ENCODE results near the gene ULK1. TPM values are rescaled to one million over a fixed set of nuclear protein-coding genes. Genes with fewer than 3 reads are reported as not detected.
A peak's percentile ranks its signal among the peaks of the same experiment; 100 is the strongest.

ULK1 gene
- total RNA-seq, 4 donors from 2014 or later, result 9.1 to 55.0 (median 19.5) TPM

GRCh38 chr12:131940141-131940547 is 45.7 kb downstream of the ULK1 start:
- TF ChIP-seq CTCF (IDR thresholded peaks at IDR 0.05) (no peak), POLR2A (IDR thresholded peaks at IDR 0.05) (no peak)
- WGBS, 2 donors, result 48 to 75% methylated on average over 3 to 8 of the region's 8 CpGs
- Histone ChIP-seq H3K27me3 (no peaks in the 10 kb centered on the region), H3K4me1 (peaks cover 0 to 17% (median 0%) of the 10 kb centered on the region in 3 donors), H3K4me3 (no peak overlapping the region), H3K27ac (peak overlapping the region in 2 of 4 donors; percentile 31 to 54), H3K9me3 (no peaks in the 10 kb centered on the region), H3K36me3 (peaks cover 0 to 84% (median 9%) of the 10 kb centered on the region in 3 donors)
- no peak for DNase-seq
- intact Hi-C loops (cut with DNase I), result loop anchor here (10.0 kb wide), 1 partner anchor 45 kb away; the partner anchor contains the start of gene ULK1

- H3K4me3 ChIP-seq, result no peak overlapping the region
- no peaks in the 10 kb centered on the region for H3K9me3 ChIP-seq
- H3K36me3 ChIP-seq, result peaks cover 0 to 72% (median 9%) of the 10 kb centered on the region in 3 donors
- H3K27ac ChIP-seq, result no peak overlapping the region
- no peaks in the 10 kb centered on the region for H3K27me3 ChIP-seq
- no peak for TF ChIP-seq POLR2A (IDR thresholded peaks at IDR 0.05)
- TF ChIP-seq CTCF (IDR thresholded peaks at IDR 0.05), result no peak
- 94 to 95% methylated on average over 14 to 18 of the region's 46 CpGs for WGBS, 2 donors
- intact Hi-C loops (cut with DNase I), result loop anchor here (10.0 kb wide), 1 partner anchor 47 kb away; the partner anchor contains the start of gene ULK1
- H3K4me1 ChIP-seq, result peaks cover 0 to 17% (median 0%) of the 10 kb centered on the region in 3 donors
- no peak for DNase-seq
These were observed 46.9 kb downstream of the ULK1 start for GRCh38 chr12:131941116-131941986.

GRCh38 chr12:131941987-131942341 is 47.5 kb downstream of the ULK1 start:
- TF ChIP-seq POLR2A (IDR thresholded peaks at IDR 0.05), result no peak
- no peak for TF ChIP-seq CTCF (IDR thresholded peaks at IDR 0.05)
- Histone ChIP-seq H3K27me3 (no peaks in the 10 kb centered on the region), H3K4me3 (no peak overlapping the region), H3K36me3 (peaks cover 0 to 65% (median 9%) of the 10 kb centered on the region in 3 donors), H3K9me3 (no peaks in the 10 kb centered on the region), H3K4me1 (peaks cover 0 to 17% (median 0%) of the 10 kb centered on the region in 3 donors), H3K27ac (no peak overlapping the region)
- no peak for DNase-seq
- WGBS, 2 donors, result 90% methylated on average over 3 to 6 of the region's 7 CpGs
- intact Hi-C loops (cut with DNase I), result loop anchor here (10.0 kb wide), 1 partner anchor 47 kb away; the partner anchor contains the start of gene ULK1

GRCh38 chr12:131942671-131943070 is 48.2 kb downstream of the ULK1 start:
- intact Hi-C loops (cut with DNase I), result loop anchor here (10.0 kb wide), 1 partner anchor 48 kb away; the partner anchor contains the start of gene ULK1
- 83 to 97% methylated on average over 5 to 6 of the region's 12 CpGs for WGBS, 2 donors

More at GRCh38 chr12:131942671-131943070, 48.2 kb downstream of the ULK1 start:
- Histone ChIP-seq H3K27me3 (no peaks in the 10 kb centered on the region), H3K9me3 (no peaks in the 10 kb centered on the region), H3K36me3 (peaks cover 0 to 59% (median 9%) of the 10 kb centered on the region in 3 donors), H3K27ac (no peak overlapping the region), H3K4me1 (peaks cover 0 to 17% (median 0%) of the 10 kb centered on the region in 3 donors), H3K4me3 (no peak overlapping the region)
- DNase-seq, result no peak
- no peak for TF ChIP-seq CTCF (IDR thresholded peaks at IDR 0.05)
- no peak for TF ChIP-seq POLR2A (IDR thresholded peaks at IDR 0.05)

All from esophagus squamous epithelium (tissue), 5 donors.